ENCODE data around the gene CATSPER4.
A peak's percentile ranks its signal among the peaks of the same experiment; 100 is the strongest.

Gene CATSPER4

GRCh38 chr1:26190373-26190987, at the start of gene CATSPER4:
Gene CATSPER4 (plus strand): TSS chr1:26190602. CDS start chr1:26190628, 26 bp downstream.
- DNase-seq: no peak

DNA sequence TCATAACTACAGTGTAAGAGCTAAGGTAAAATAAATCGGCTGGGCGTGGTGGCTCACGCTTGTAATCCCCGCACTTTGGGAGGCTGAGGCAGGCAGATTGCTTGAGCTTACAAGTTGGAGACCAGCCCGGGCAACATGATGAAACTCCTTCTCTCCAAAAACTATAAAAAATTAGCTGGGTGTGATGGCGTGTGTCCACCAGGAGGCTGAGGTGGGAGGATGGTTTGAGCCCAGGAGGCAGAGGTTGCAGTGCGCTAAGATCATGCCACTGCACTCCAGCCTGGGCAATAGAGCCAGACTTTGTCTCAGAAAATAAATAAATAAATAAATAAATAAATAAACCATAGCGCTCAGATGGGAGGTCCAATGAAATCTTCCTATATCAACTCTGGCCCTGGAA, 48.2 kb upstream of the CATSPER4 start:
- no peak for DNase-seq

- peak; percentile 66 for DNase-seq
Measured at GRCh38 chr1:26145041-26145959, 45.1 kb upstream of the CATSPER4 start.

DNA sequence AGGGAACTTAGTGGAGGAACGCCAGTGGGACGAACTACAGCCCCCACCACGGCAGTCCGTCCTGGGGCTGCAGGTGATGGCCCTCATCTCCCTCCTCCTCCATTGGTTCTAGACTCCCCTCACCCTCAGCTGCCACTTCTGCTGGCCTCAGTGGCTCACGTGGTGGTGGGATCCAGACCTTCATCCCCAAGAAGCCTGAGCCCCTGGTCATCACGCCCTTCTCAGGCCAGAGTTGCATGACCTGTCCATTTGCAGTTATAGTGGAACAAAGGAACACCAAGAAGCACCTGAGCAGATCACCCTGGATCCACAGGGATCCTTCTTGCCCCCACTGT, 44.5 kb upstream of the CATSPER4 start:
- DNase-seq: no peak

DNA sequence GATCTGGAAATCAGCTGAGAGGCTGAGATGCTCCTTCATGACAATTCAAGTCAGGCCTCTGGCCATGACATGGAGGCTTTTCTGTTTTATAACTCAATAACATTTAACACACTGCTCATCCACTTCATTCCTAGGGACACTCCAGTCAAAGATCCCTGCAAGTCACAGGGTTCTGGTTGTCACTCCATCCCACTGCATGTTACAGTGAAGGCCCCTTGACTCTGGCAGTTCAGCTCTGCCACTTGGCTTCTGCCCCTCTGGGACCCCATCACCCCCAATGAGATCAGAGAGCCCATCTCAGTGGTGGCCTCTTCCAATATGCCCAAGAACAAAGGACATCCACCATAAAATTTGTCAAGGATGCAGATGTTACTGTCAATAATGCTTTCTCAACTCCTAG, 41.5 kb upstream of the CATSPER4 start:
- DNase-seq: no peak

DNA sequence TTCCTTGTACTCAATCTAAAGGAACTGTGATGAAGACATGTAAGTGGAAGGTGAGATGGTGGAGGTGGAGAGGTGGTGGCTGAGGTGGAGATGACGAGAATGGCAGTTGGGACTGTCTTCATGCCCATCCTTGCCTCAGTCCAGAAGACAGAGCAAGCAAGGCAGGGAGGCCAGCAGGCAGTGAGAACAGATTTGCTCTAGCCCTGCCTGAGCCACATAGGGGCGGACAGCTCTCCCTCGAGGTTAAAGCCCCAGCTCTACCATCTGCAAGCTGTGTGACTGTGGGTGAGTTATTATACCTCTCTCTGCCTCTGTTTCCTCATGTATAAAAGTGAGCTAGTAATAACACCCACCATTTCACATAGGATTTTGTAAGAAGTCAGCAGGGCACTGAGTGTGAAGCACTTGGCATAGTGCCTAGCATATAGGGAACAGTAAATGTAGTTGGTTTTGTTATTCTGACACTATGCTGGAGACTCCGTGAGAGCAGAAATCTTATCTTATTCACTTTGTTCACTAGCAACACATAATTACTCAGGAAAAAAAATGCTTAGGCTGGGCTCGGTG, 36.4 kb upstream of the CATSPER4 start:
- no peak for DNase-seq

DNA sequence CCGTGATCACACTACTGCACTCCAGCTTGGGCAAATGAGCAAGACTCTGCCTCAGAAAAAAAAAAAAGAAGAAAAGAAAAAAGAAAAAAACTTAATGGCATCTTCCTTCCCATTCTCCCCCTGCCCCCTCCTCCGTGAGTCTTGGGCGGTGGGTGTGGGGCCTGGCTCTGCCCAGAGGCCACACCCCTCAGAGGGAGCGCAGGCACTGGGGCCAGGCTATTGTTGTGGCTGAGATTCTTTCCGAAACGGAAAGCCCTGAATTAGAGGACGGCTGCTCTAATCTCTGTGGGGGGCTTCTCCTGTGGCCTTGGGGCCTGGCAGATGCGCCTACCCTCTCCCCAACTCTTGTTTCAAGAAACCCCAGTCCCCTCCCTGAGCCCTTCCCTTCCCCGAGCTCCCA, 35.7 kb upstream of the CATSPER4 start:
- no peak for DNase-seq

DNA sequence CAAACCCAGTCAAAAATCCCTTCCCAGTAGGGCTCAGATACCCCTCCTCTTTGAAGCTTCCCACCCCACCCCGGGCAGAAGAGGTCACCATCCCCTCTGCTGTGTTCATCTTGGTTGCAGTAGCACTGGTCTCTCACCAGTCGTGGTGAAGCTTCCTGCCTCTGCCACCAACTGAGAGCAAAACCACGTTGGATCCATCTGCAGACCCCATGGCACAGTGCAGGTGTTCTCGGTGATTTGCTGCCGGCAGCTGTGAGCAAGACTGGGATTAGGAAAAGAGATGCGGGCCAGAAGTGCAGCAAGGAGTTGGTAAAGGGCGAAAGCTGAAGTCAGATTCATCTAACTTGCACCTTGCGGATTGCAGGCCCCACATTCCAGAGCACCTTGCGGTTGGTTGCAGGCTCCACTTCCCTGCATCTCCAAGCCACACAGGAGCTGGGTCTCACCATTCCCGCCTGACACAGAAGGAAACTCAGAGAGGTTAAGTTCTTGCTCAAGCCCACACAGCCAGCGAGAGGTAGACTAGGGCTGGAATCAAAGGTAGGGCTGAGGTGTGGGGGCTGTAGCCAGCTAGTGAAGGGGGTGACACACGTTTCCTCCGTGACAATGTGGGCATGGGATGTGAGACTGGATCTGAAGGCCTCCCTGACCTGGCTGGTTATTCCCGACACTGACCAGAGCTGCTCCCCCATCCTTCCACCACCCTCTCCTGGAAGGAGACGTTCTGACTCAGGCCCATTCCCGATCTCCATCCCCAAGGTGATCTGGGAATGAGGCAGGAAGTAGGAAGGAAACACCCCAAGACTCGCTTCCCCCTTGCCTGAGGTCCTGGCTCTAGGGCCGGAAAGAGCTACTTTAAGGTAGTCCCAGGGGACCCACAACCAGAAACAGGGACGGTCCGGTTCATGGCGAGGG, 34.8 kb upstream of the CATSPER4 start:
- DNase-seq: no peak

GRCh38 chr1:26156285-26157038, 33.9 kb upstream of the CATSPER4 start:
- peak; percentile 51 for DNase-seq

GRCh38 chr1:26158271-26158907, 32.0 kb upstream of the CATSPER4 start:
- no peak for DNase-seq

- no peak for DNase-seq
Measured at GRCh38 chr1:26158908-26159742, 31.3 kb upstream of the CATSPER4 start, which contains the start of gene FAM110D. Gene FAM110D (plus strand): TSS chr1:26159079. CDS start chr1:26161292, 2,213 bp downstream.

- DNase-seq: no peak
Measured at GRCh38 chr1:26159743-26160039, 30.7 kb upstream of the CATSPER4 start.

- DNase-seq: no peak
Measured at GRCh38 chr1:26160527-26161414, 29.6 kb upstream of the CATSPER4 start.

DNA sequence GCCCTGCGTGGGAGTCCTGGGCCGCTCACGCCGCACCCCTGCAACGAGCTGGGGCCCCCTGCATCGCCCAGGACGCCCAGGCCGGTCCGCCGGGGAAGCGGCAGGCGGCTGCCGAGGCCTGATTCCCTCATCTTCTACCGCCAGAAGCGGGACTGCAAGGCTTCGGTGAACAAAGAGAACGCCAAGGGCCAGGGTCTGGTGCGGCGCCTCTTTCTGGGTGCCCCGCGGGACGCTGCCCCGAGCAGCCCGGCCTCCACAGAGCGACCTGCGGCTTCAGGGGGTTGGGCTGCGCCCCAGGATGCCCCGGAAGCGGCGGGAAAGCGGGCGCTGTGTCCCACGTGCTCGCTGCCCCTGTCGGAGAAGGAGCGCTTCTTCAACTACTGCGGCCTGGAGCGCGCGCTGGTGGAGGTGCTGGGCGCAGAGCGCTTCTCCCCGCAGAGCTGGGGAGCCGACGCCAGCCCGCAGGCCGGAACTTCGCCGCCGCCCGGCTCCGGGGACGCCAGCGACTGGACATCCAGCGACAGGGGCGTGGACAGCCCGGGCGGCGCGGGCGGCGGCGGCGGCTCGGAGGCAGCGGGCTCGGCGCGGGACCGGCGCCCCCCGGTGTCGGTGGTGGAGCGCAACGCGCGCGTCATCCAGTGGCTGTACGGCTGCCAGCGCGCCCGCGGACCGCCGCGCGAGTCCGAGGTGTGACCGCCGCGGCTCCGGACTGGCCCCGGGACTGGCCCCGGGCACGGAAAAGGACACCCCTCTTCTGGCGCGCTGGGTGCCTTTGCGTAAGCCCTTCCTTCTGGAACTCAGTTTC, 28.8 kb upstream of the CATSPER4 start:
- DNase-seq: no peak

DNA sequence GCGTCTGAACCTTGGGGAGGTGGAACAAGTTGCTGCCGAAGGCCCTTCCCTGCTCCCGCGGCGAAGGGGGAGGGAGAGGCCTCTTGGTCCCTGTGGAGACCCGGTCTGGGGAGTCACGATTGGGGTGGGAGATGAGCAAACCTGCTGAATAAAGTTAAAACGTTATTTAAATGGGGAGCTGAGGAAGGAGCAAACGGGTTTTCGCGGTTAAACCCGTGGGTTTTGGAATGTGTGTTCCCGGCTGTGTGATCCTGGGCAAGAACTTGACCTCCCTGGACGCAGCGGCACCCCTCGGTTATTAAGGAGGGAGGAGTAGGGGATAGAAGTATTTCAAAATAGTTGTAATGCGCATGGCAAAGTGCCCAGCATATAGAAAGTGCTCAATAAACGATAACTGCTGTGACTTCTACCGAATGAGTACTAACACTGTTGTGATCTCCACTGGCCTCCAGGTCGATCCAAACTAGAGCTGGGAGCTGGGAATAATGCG, 28.1 kb upstream of the CATSPER4 start:
- DNase-seq: no peak

GRCh38 chr1:26163684-26164035, 26.7 kb upstream of the CATSPER4 start:
- DNase-seq: no peak

DNA sequence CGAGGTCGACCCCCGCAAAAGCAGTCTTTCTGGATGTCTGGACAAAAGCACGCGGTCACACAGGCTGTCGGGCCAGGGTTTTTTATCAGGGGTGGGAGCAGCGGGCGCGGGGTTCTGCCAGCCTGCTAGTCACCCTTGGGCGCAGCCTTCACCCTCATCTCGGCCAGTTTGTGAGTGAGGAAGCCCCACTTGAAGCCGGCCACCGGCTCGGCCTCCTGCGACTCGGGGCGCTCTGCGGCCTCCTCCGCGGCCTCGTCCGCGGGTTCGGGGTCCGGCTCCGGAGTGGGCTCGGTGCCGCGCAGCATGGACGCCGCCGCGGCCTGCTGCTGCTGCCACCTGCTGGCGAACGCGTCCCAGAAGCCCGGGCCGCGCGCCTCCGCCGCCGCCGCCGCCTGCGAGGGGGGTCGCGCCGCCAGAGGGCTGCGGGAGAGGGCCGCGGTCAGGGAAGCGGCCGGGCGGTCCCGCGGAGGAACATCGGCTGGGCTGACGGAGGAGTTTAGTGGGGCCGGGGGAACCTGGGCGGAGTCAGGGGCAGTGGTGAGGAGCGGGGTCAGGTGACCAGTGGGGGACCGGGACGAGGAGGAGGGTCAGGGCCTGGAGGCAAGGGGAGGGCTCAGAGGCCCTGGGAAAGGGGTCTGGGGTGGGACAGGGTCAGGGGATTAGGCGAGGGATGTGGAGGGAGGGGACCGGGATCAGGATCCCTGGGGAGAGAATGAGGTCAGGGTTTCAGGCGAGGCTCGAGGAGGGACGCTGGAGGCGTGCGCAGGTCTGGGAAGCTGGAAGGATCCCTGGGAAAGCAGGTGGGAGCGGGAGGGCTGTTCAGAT, 26.2 kb upstream of the CATSPER4 start:
- DNase-seq: no peak
